Measurements from ENCODE around the gene TCAF2.
"Not testable (repeated sequence)": the region's sequence is repeated elsewhere in the genome, so short reads cannot be mapped to it uniquely, and the experiment has no call there.

GRCh38 chr7:143621175-143621574 is 401 bp downstream of the TCAF2 start:
- not testable (repeated sequence) for TF ChIP-seq CTCF (IDR thresholded peaks at IDR 0.05); EZH2 (IDR thresholded peaks at IDR 0.05; ENCODE audit: borderline replicate concordance, insufficient read depth, low read depth, low read length, poor library complexity, severe bottlenecking)
